ENCODE measurements around the gene TMEM140.
A peak's percentile ranks its signal among the peaks of the same experiment; 100 is the strongest.

TMEM140 gene

DNA sequence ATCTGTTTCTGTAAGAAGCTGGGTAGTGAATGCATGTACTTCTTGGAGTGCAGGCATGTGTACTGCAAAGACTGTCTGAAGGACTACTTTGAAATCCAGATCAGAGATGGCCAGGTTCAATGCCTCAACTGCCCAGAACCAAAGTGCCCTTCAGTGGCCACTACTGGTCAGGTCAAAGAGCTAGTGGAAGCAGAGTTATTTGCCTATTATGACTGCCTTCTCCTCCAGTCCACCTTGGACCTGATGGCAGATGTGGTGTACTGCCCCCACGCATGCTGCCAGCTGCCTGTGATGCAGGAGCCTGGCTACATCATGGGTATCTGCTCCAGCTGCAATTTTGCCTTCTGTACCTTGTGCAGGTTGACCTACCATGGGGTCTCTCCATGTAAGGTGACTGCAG, 18.9 kb upstream of the TMEM140 start:
- Histone ChIP-seq H3K4me1 (ENCODE audit: control insufficient read depth in 1 of 2, insufficient read depth in 1 of 2, low read depth in 1 of 2, low read length in 1 of 2) (no peaks in the 10 kb centered on the region), H3K36me3 (no peaks in the 10 kb centered on the region), H3K27me3 (no peaks in the 10 kb centered on the region), H3K4me3 (ENCODE audit: low read depth in 1 of 2, low read length in 1 of 2) (no peak overlapping the region), H3K9me3 (no peaks in the 10 kb centered on the region), H3K27ac (no peak overlapping the region)
- TF ChIP-seq, protein P1, sequence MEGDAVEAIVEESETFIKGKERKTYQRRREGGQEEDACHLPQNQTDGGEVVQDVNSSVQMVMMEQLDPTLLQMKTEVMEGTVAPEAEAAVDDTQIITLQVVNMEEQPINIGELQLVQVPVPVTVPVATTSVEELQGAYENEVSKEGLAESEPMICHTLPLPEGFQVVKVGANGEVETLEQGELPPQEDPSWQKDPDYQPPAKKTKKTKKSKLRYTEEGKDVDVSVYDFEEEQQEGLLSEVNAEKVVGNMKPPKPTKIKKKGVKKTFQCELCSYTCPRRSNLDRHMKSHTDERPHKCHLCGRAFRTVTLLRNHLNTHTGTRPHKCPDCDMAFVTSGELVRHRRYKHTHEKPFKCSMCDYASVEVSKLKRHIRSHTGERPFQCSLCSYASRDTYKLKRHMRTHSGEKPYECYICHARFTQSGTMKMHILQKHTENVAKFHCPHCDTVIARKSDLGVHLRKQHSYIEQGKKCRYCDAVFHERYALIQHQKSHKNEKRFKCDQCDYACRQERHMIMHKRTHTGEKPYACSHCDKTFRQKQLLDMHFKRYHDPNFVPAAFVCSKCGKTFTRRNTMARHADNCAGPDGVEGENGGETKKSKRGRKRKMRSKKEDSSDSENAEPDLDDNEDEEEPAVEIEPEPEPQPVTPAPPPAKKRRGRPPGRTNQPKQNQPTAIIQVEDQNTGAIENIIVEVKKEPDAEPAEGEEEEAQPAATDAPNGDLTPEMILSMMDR (IDR thresholded peaks at IDR 0.05), result no peak

- H3K27ac ChIP-seq, result no peak overlapping the region
- H3K9me3 ChIP-seq, result no peaks in the 10 kb centered on the region
- no peaks in the 10 kb centered on the region for H3K36me3 ChIP-seq
- no peaks in the 10 kb centered on the region for H3K27me3 ChIP-seq
- no peak overlapping the region for H3K4me3 ChIP-seq (ENCODE audit: low read depth in 1 of 2, low read length in 1 of 2)
- no peaks in the 10 kb centered on the region for H3K4me1 ChIP-seq (ENCODE audit: control insufficient read depth in 1 of 2, insufficient read depth in 1 of 2, low read depth in 1 of 2, low read length in 1 of 2)
- TF ChIP-seq, protein P1 (IDR thresholded peaks at IDR 0.05), result no peak
Measured at GRCh38 chr7:135129579-135129978, 18.3 kb upstream of the TMEM140 start.

DNA sequence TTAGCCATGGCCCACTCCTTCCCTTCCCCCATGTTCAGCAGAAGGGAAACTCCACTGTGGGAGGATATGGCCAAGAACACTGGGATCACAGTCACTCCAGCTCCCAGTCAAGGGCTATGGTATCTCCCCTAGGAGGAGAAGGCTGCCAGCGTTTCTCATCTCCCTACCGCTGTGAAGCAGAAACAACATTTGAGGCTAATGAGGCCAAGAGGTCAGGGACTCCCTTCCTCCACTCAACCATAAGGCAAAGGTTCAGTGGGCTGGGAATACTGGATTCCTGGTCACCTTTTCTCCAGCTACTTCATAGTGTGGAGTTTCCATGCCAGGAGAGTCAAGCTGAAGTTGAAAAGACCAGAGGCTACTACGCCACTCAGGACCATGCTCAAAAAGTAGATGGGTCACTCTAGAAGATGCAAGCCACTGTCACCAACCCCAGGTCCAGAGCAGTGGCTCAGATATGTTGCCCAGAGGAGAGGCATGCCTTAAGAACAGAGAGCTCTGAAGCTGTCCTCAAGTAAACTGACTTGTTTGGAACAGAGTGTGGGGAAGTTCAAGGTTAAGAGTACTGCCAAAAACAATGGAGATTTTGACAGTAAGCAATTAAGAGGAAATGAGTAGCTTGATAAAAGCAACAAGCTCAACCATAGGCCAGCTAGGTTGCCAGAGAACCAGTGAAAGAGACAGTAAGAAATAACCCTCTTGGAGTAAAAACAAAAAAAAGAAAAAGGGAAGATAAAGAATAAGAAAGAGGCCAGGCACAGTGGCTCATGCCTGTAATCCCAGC, 3.8 kb upstream of the TMEM140 start:
- Histone ChIP-seq H3K36me3 (no peaks in the 10 kb centered on the region), H3K4me1 (ENCODE audit: control insufficient read depth in 1 of 2, insufficient read depth in 1 of 2, low read depth in 1 of 2, low read length in 1 of 2) (peaks cover 14 to 21% of the 10 kb centered on the region in 2 experiments), H3K27me3 (no peaks in the 10 kb centered on the region), H3K27ac (no peak overlapping the region), H3K9me3 (no peaks in the 10 kb centered on the region), H3K4me3 (ENCODE audit: low read depth in 1 of 2, low read length in 1 of 2) (no peak overlapping the region)
- TF ChIP-seq, protein P1 (IDR thresholded peaks at IDR 0.05), result no peak

- H3K27ac ChIP-seq, result peak overlapping the region; percentile 93
- H3K27me3 ChIP-seq, result no peaks in the 10 kb centered on the region
- TF ChIP-seq, protein P1 (IDR thresholded peaks at IDR 0.05), result no peak
- H3K36me3 ChIP-seq, result peaks cover 10% of the 10 kb centered on the region
- H3K9me3 ChIP-seq, result no peaks in the 10 kb centered on the region
- H3K4me1 ChIP-seq (ENCODE audit: control insufficient read depth in 1 of 2, insufficient read depth in 1 of 2, low read depth in 1 of 2, low read length in 1 of 2), result peaks cover 40 to 54% of the 10 kb centered on the region in 2 experiments
- H3K4me3 ChIP-seq (ENCODE audit: low read depth in 1 of 2, low read length in 1 of 2), result peak overlapping the region; percentile 79 to 89
Measured at GRCh38 chr7:135147341-135147898, 452 bp upstream of the TMEM140 start.

- TF ChIP-seq, protein P1 (IDR thresholded peaks at IDR 0.05), result no peak
- H3K4me3 ChIP-seq (ENCODE audit: low read depth in 1 of 2, low read length in 1 of 2), result peak overlapping the region; percentile 79 to 89
- H3K36me3 ChIP-seq, result peaks cover 17% of the 10 kb centered on the region
- H3K27ac ChIP-seq, result peak overlapping the region; percentile 93
- H3K9me3 ChIP-seq, result no peaks in the 10 kb centered on the region
- no peaks in the 10 kb centered on the region for H3K27me3 ChIP-seq
- H3K4me1 ChIP-seq (ENCODE audit: control insufficient read depth in 1 of 2, insufficient read depth in 1 of 2, low read depth in 1 of 2, low read length in 1 of 2), result peaks cover 57 to 60% of the 10 kb centered on the region in 2 experiments
Measured at GRCh38 chr7:135150072-135150782, 2.4 kb downstream of the TMEM140 start.

Data from neutrophil (primary cell).